ENCODE measurements around the gene SPEM2. TPM values are rescaled to one million over a fixed set of nuclear protein-coding genes. Genes with fewer than 3 reads are reported as not detected.
A peak's percentile ranks its signal among the peaks of the same experiment; 100 is the strongest.

SPEM2 gene
- total RNA-seq, 2 donors from 2014 or later: 0.14 TPM; not detected in 1

GRCh38 chr17:7432296-7432695 is 6.9 kb downstream of the SPEM2 start:
- Mint-ChIP-seq H3K9me3 (no peaks in the 10 kb centered on the region), H3K36me3 (no peaks in the 10 kb centered on the region), H3K27ac (peak overlapping the region in 1 of 2 donors; percentile 12)
- ATAC-seq (no peak), DNase-seq (ENCODE audit: low spot score in 2 of 2) (no peak)

GRCh38 chr17:7435676-7436555 is 10.5 kb downstream of the SPEM2 start:
- Mint-ChIP-seq H3K27ac (peak overlapping the region; percentile 93 to 95), H3K9me3 (no peaks in the 10 kb centered on the region), H3K36me3 (peaks cover 8 to 17% of the 10 kb centered on the region in 2 donors)
- DNase-seq (ENCODE audit: low spot score in 2 of 2) (peak; percentile 66 to 76), ATAC-seq (peak; percentile 37 to 46)

- ATAC-seq (peak; percentile 73 to 75), DNase-seq (ENCODE audit: low spot score in 2 of 2) (peak; percentile 86 to 87)
- Mint-ChIP-seq H3K9me3 (no peaks in the 10 kb centered on the region), H3K36me3 (peaks cover 8 to 17% of the 10 kb centered on the region in 2 donors), H3K27ac (peak overlapping the region; percentile 93 to 95)
These were observed 11.3 kb downstream of the SPEM2 start for GRCh38 chr17:7436556-7437368.

GRCh38 chr17:7437369-7437863 is 12.0 kb downstream of the SPEM2 start:
- H3K36me3 Mint-ChIP-seq: peaks cover 8 to 17% of the 10 kb centered on the region in 2 donors
- peak overlapping the region in 1 of 2 donors; percentile 86 for H3K27ac Mint-ChIP-seq
- H3K9me3 Mint-ChIP-seq: no peaks in the 10 kb centered on the region
- DNase-seq (ENCODE audit: low spot score in 2 of 2): no peak
- no peak for ATAC-seq

- Mint-ChIP-seq H3K36me3 (peaks cover 8 to 17% of the 10 kb centered on the region in 2 donors), H3K27ac (peak overlapping the region in 1 of 2 donors; percentile 86), H3K9me3 (no peaks in the 10 kb centered on the region)
- ATAC-seq (peak in 1 of 2 donors; percentile 31), DNase-seq (ENCODE audit: low spot score in 2 of 2) (peak in 1 of 2 donors; percentile 87)
These were observed 12.7 kb downstream of the SPEM2 start for GRCh38 chr17:7437950-7438614.

- H3K27ac Mint-ChIP-seq: peak overlapping the region in 1 of 2 donors; percentile 57
- DNase-seq (ENCODE audit: low spot score in 2 of 2): no peak
- no peaks in the 10 kb centered on the region for H3K9me3 Mint-ChIP-seq
- ATAC-seq: no peak
- H3K36me3 Mint-ChIP-seq: peaks cover 8 to 25% of the 10 kb centered on the region in 2 donors
These were observed 13.4 kb downstream of the SPEM2 start for GRCh38 chr17:7438656-7439460.

GRCh38 chr17:7439462-7440112 is 14.2 kb downstream of the SPEM2 start, which contains the start of gene FGF11:
Gene FGF11 (plus strand): TSS chr17:7439512. CDS start chr17:7439621, 109 bp downstream.
- DNase-seq (ENCODE audit: low spot score in 2 of 2) (no peak), ATAC-seq (no peak)
- Mint-ChIP-seq H3K9me3 (no peaks in the 10 kb centered on the region), H3K27ac (peak within 1 kb of the TSS in 1 of 2 donors; percentile 68), H3K36me3 (peaks cover 8 to 27% of the 10 kb centered on the region in 2 donors)

GRCh38 chr17:7440113-7440833 is 14.9 kb downstream of the SPEM2 start:
- ATAC-seq (no peak), DNase-seq (ENCODE audit: low spot score in 2 of 2) (peak in 1 of 2 donors; percentile 54)
- H3K27ac Mint-ChIP-seq: peak overlapping the region in 1 of 2 donors; percentile 68
- H3K9me3 Mint-ChIP-seq: no peaks in the 10 kb centered on the region
- peaks cover 8 to 27% of the 10 kb centered on the region in 2 donors for H3K36me3 Mint-ChIP-seq

- DNase-seq (ENCODE audit: low spot score in 2 of 2) (no peak), ATAC-seq (no peak)
- H3K36me3 Mint-ChIP-seq: peaks cover 8 to 27% of the 10 kb centered on the region in 2 donors
- no peak overlapping the region for H3K27ac Mint-ChIP-seq
- no peaks in the 10 kb centered on the region for H3K9me3 Mint-ChIP-seq
These were observed 15.4 kb downstream of the SPEM2 start for GRCh38 chr17:7440834-7441195.

- Mint-ChIP-seq H3K27ac (no peak overlapping the region), H3K36me3 (peaks cover 8 to 27% of the 10 kb centered on the region in 2 donors), H3K9me3 (no peaks in the 10 kb centered on the region)
- ATAC-seq (no peak), DNase-seq (ENCODE audit: low spot score in 2 of 2) (no peak)
These were observed 15.8 kb downstream of the SPEM2 start for GRCh38 chr17:7441266-7441665.

GRCh38 chr17:7442142-7442541 is 16.7 kb downstream of the SPEM2 start:
- ATAC-seq: no peak
- Mint-ChIP-seq H3K36me3 (peaks cover 8 to 27% of the 10 kb centered on the region in 2 donors), H3K27ac (no peak overlapping the region), H3K9me3 (no peaks in the 10 kb centered on the region)
- no peak for DNase-seq (ENCODE audit: low spot score in 2 of 2)

GRCh38 chr17:7443499-7444485 is 18.4 kb downstream of the SPEM2 start:
- DNase-seq (ENCODE audit: low spot score in 2 of 2): no peak
- no peak overlapping the region for H3K27ac Mint-ChIP-seq
- no peak for ATAC-seq
- no peaks in the 10 kb centered on the region for H3K9me3 Mint-ChIP-seq
- peaks cover 3 to 16% of the 10 kb centered on the region in 2 donors for H3K36me3 Mint-ChIP-seq

GRCh38 chr17:7444682-7445618 is 19.5 kb downstream of the SPEM2 start, which contains the start of gene CHRNB1:
Gene CHRNB1 (plus strand): TSS chr17:7445061. CDS start chr17:7445128, 67 bp downstream.
- ATAC-seq: peak; percentile 25 to 62
- no peak for DNase-seq (ENCODE audit: low spot score in 2 of 2)
- no peaks in the 10 kb centered on the region for H3K9me3 Mint-ChIP-seq
- H3K27ac Mint-ChIP-seq: no peak within 1 kb of the TSS
- H3K36me3 Mint-ChIP-seq: peaks cover 0 to 10% of the 10 kb centered on the region in 2 donors

Measured in activated naive CD4-positive, alpha-beta T cell treated with anti-CD3 and anti-CD28 coated beads, Interleukin-2, amount 50 U/mL, for 72 hours (primary cell).